GM04504 (cell line): ENCODE results near the gene UBE2F.

Experiments
- DNase-seq: peaks from one replicate; pipeline ENCODE4 v3.0.0-alpha.2; 2012; ENCODE audit warnings: low read depth

Gene UBE2F, protein sequence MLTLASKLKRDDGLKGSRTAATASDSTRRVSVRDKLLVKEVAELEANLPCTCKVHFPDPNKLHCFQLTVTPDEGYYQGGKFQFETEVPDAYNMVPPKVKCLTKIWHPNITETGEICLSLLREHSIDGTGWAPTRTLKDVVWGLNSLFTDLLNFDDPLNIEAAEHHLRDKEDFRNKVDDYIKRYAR

GRCh38 chr2:237966565-237967462, at the start of gene UBE2F:
Gene UBE2F, plus strand, starts transcription at chr2:237967014. Its CDS starts 6,094 bp downstream, at chr2:237973108.
- peak; percentile 89 for DNase-seq

- DNase-seq: no peak
These were observed 49.0 kb upstream of the UBE2F start for GRCh38 chr2:237917696-237918374.

DNA sequence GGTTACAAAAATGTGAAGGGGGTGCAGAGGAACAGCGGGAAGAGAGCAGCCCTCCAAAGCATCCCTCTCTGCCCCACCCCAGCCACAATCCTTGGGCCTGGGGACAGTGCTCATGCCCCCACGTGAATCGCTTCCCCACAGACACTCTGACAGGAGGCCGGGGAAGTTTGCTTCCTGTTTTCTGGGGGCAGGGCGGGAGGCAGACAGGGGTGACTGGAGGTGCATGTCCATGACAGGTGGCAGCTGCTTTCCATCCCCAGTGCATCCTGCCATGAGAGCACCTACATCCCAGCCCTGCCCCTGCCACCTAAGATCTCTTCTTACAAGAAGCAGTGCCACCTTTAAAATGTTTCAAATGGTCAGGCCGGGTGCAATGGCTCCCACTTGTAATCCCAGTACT, 47.2 kb upstream of the UBE2F start:
- DNase-seq: no peak

- DNase-seq: peak; percentile 75
These were observed 46.1 kb upstream of the UBE2F start for GRCh38 chr2:237920673-237921072.

- no peak for DNase-seq
These were observed 44.8 kb upstream of the UBE2F start for GRCh38 chr2:237921967-237922492.

DNA sequence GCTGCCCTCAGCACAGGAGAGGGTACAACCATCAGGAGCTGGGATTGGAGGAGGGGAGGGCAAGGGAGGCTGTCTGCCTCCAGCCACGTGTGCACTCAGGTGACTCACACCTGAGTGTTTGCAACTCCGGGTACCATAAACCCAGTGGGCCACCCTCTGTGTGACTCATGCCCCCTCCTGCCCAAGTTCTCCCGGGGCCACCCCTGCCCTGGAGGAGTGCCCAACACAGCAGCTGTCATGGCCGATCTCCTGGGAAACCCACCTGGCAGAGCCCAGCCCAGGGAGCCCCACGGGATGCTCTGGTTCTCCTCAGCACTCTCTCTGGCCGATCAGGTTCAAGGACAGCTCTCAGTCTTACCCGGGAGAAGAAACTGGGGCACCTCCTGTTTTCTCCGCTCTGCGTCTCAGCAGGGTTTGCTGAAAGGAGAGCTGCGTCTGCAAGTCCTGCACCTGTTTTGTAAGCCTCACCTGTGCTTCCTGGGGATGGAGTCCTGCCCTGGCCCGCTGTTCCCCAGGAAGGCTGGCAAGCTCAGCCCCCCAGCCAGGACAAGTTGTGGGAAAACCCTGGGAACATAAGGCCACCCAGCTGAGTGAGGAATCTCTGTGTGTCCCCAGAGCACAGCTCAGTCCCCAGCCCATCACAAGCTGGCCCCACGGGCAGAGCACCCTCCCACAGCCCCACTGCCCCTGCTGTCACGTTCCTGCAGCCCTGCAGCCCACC, 44.0 kb upstream of the UBE2F start:
- DNase-seq: no peak

- DNase-seq: peak; percentile 68
These were observed 43.2 kb upstream of the UBE2F start for GRCh38 chr2:237923481-237924163.

- DNase-seq: no peak
These were observed 42.7 kb upstream of the UBE2F start for GRCh38 chr2:237924164-237924534.

DNA sequence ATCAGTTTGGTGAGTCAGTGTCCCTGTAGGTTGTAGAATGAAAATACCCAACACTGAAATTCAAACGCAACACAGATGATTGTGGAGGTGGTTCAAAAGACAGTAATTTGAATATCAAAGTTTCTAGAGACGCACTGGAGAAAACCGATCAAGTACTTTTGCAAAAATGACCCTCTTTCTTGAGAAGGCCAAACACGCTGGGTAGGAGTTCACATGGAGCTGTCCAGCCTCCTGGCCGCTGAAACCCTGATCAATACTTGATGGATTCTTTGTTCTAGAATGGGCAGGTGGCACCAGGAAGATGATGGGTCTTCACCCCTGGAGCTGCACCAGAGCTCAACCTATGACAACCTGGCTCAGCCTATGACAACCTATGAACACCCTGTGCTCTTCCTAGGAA, 39.7 kb upstream of the UBE2F start:
- DNase-seq: no peak

GRCh38 chr2:237927986-237928385, 38.8 kb upstream of the UBE2F start:
- DNase-seq: no peak

DNA sequence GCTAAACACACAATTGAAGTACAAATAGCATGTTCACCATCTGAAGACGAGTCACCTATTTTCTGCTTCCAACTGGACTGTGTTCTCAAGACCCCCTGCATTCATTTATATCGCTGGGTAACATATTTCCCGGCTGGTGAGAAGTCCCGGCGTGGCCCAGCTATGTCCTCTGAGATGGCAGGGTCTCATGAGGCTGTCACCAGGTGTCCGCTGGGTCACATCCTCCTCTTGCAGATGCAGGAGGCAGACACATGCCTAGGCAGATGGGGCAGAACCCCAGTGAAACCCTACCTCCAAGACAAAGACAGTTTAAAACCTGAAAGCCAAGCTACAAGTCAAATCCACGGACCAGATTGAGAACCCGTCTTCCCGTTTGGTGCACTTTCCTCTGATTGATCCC, 36.8 kb upstream of the UBE2F start:
- DNase-seq: no peak

DNA sequence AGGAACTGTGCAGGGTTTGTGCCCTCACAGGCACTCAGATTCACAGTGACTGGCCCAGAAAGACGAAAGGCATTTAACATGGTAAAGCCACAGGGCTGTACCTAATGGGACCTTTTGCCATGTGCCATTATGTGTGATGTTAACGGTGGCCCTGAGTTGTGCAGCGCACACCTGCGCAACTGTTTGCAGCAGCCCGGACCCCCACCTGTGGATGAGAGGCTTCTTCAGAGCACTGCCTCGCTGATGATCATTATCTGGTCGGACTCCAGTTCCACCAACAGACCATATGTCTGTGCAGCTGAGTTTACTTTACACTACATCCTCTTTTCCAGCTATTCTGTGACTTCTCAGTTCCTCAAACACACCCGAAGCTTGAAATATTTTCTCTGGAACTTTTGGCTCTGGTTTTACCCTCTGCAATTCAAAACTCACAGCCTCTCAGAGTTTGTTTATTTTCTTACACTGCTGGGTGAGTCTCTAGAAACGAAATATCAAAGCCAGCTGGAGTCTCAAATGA, 35.6 kb upstream of the UBE2F start:
- DNase-seq: no peak

DNA sequence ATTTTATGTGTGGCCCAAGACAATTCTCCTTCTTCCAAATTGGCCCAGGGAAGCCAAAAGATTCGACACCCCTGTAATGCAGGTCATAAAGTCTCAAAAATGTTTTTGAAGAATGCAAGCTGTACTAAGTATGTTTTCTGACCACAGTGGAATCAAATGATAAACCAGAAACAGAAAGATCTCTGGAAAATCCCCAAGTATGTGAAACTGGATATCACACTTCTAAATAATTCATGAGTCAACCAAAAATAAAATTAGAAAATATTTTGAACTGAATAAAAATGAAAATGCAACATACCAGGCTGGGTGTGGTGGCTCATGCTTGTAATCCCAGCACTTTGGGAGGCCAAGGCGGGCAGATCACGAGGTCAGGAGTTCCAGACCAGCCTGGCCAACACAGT, 34.1 kb upstream of the UBE2F start:
- peak; percentile 68 for DNase-seq

DNA sequence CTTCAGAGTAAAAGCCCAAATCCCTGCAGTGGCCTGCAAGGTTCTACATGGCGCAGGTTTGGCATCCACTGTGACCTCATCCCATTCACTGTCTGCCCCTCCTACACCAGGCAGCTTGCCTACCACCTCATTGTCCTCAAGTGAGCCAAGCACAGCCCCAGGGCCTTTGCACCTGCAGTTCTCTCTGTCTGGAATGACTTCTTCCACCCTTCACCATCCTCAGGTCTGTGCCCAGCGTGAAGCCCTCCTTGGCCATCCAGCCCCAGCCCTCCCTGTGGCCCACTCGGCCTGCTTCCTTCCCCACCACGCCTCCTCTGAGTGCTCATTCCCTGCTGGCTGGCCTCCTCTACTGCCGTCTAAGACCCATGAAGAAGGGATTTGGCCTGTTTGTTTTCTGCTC, 32.6 kb upstream of the UBE2F start:
- no peak for DNase-seq

GRCh38 chr2:237935740-237936452, 30.9 kb upstream of the UBE2F start:
- no peak for DNase-seq

GRCh38 chr2:237939251-237939650, 27.6 kb upstream of the UBE2F start:
- DNase-seq: no peak

DNA sequence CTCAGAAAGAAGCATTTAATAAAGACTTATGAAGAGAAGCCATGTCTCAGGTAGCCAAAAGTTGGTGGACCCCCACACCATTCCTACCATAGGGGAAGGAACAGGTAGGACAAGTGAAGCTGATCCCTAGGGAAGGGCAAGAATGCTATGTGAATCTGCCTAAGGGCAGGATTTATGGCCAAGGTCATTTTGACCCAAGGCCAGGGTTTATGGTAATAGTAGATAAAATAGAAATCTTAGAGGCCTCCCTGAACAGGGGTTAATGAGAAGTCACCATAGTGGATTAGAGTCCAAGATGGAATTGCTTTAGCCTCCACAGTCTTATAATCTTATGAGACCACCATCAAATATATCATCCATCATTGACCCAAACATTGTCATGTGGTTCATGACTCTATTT, 26.0 kb upstream of the UBE2F start:
- no peak for DNase-seq

DNA sequence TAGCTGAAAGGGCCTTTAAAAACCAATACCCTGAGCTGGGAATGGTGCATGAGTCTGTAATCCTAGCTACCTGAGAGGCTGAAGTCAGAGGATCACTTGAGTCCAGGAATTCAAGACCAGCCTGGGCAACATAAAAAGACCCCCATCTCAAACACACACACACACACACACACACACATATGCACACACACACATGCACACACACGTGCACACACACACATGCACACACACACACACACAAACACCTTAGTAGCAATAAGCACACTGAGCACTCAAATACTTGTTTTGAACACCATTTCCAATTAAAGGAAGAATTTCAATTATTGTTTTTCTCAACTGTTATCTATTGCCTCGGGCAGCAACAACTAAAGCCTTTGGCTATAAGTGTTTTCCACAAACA, 25.6 kb upstream of the UBE2F start:
- no peak for DNase-seq

GRCh38 chr2:237942513-237942899, 24.3 kb upstream of the UBE2F start:
- no peak for DNase-seq

- no peak for DNase-seq
These were observed 23.3 kb upstream of the UBE2F start for GRCh38 chr2:237943395-237944094.
